ENCODE results near the gene BRINP3.
"Not testable (repeated sequence)": the region's sequence is repeated elsewhere in the genome, so short reads cannot be mapped to it uniquely, and the experiment has no call there.

BRINP3 gene

GRCh38 chr1:190477762-190478148 lies at the start of gene BRINP3:
TSS of gene BRINP3 (minus strand) at chr1:190477864.
- DNase-seq (ENCODE audit: low read depth in 4 of 4, low spot score in 1 of 4): no peak

GRCh38 chr1:190511554-190511953 lies 33.9 kb upstream of the BRINP3 start:
- no peak for DNase-seq (ENCODE audit: low read depth in 4 of 4, low spot score in 1 of 4)

- DNase-seq (ENCODE audit: low read depth in 4 of 4, low spot score in 1 of 4): no peak
Measured at GRCh38 chr1:190507357-190507756, 29.7 kb upstream of the BRINP3 start.

GRCh38 chr1:190504539-190504938 lies 26.9 kb upstream of the BRINP3 start:
- not testable (repeated sequence) for DNase-seq (ENCODE audit: low read depth in 4 of 4, low spot score in 1 of 4)

- no peak for DNase-seq (ENCODE audit: low read depth in 4 of 4, low spot score in 1 of 4)
Measured at GRCh38 chr1:190497565-190497964, 19.9 kb upstream of the BRINP3 start.

- no peak for DNase-seq (ENCODE audit: low read depth in 4 of 4, low spot score in 1 of 4)
Measured at GRCh38 chr1:190494451-190494850, 16.8 kb upstream of the BRINP3 start.

GRCh38 chr1:190491404-190491803 lies 13.7 kb upstream of the BRINP3 start:
- DNase-seq (ENCODE audit: low read depth in 4 of 4, low spot score in 1 of 4): no peak

GRCh38 chr1:190484045-190484444 lies 6.4 kb upstream of the BRINP3 start:
- DNase-seq (ENCODE audit: low read depth in 4 of 4, low spot score in 1 of 4): no peak

GRCh38 chr1:190480231-190480630 lies 2.6 kb upstream of the BRINP3 start:
- DNase-seq (ENCODE audit: low read depth in 4 of 4, low spot score in 1 of 4): no peak

GRCh38 chr1:190479516-190479915 lies 1.9 kb upstream of the BRINP3 start:
- no peak for DNase-seq (ENCODE audit: low read depth in 4 of 4, low spot score in 1 of 4)

GRCh38 chr1:190479050-190479397 lies 1.4 kb upstream of the BRINP3 start:
- no peak for DNase-seq (ENCODE audit: low read depth in 4 of 4, low spot score in 1 of 4)

- no peak for DNase-seq (ENCODE audit: low read depth in 4 of 4, low spot score in 1 of 4)
Measured at GRCh38 chr1:190478149-190479049, 735 bp upstream of the BRINP3 start.

- DNase-seq (ENCODE audit: low read depth in 4 of 4, low spot score in 1 of 4): no peak
Measured at GRCh38 chr1:190476806-190477205, 858 bp downstream of the BRINP3 start.

GRCh38 chr1:190476321-190476720 lies 1.3 kb downstream of the BRINP3 start:
- DNase-seq (ENCODE audit: low read depth in 4 of 4, low spot score in 1 of 4): no peak

GRCh38 chr1:190475421-190476141 lies 2.1 kb downstream of the BRINP3 start:
- DNase-seq (ENCODE audit: low read depth in 4 of 4, low spot score in 1 of 4): no peak

GRCh38 chr1:190474650-190475211 lies 2.9 kb downstream of the BRINP3 start:
- DNase-seq (ENCODE audit: low read depth in 4 of 4, low spot score in 1 of 4): no peak

- no peak for DNase-seq (ENCODE audit: low read depth in 4 of 4, low spot score in 1 of 4)
Measured at GRCh38 chr1:190474010-190474409, 3.7 kb downstream of the BRINP3 start.

- no peak for DNase-seq (ENCODE audit: low read depth in 4 of 4, low spot score in 1 of 4)
Measured at GRCh38 chr1:190472494-190472893, 5.2 kb downstream of the BRINP3 start.

- no peak for DNase-seq (ENCODE audit: low read depth in 4 of 4, low spot score in 1 of 4)
Measured at GRCh38 chr1:190472042-190472441, 5.6 kb downstream of the BRINP3 start.

GRCh38 chr1:190464690-190465089 lies 13.0 kb downstream of the BRINP3 start:
- DNase-seq (ENCODE audit: low read depth in 4 of 4, low spot score in 1 of 4): no peak

GRCh38 chr1:190456129-190456528 lies 21.5 kb downstream of the BRINP3 start:
- DNase-seq (ENCODE audit: low read depth in 4 of 4, low spot score in 1 of 4): no peak

- DNase-seq (ENCODE audit: low read depth in 4 of 4, low spot score in 1 of 4): no peak
Measured at GRCh38 chr1:190455631-190456030, 22.0 kb downstream of the BRINP3 start.
